ENCODE results near the gene ZNF83.

Gene ZNF83

DNA sequence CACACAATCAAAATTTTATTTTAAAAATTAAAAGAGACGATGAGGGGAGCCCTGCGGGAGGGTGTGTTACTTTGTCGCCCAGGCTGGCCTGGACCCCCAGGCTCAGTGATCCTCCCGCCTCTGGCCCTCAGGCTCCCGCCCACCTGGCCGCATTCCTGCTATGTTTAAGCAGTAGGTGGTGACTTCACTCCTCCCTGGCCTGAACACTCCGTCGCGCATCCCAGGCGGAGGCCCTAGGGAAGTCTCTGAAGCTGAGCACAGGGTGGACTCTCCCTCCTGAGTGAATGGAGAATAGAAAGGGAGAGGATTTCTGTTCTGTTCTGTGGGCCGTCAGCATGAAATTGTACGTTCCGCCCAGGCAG is 68.5 kb downstream of the ZNF83 start:
- peak; percentile 78 for DNase-seq (ENCODE audit: low spot score)

GRCh38 chr19:52567921-52568320 is 70.2 kb downstream of the ZNF83 start:
- no peak for DNase-seq (ENCODE audit: low spot score)

DNA sequence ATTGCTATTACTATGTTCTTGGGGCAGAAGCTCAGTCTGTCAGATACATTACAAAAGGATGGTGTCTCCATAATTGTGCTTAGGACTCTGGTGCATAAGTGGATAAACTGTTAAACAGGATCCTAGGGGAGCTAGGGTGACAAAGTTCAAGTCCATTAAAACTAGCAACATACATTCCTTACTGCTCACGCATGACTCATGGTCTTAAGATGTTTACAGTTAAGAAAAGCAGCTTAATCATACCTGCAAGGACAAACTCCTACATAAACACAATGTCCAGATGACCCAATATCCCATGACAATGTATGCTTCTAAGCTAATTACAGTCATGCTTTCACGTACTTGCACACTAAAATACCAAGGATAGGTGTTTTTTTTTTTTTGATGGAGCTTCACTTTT is 71.6 kb downstream of the ZNF83 start:
- DNase-seq (ENCODE audit: low spot score), result no peak

GRCh38 chr19:52566121-52566520 is 72.0 kb downstream of the ZNF83 start:
- no peak for DNase-seq (ENCODE audit: low spot score)
